Measurements from ENCODE around the gene E2F8. TPM values are rescaled to one million over a fixed set of nuclear protein-coding genes. Genes with fewer than 3 reads are reported as not detected.

Gene E2F8
- total RNA-seq, 3 donors from 2014 or later, result 0.64 TPM; not detected in 2

DNA sequence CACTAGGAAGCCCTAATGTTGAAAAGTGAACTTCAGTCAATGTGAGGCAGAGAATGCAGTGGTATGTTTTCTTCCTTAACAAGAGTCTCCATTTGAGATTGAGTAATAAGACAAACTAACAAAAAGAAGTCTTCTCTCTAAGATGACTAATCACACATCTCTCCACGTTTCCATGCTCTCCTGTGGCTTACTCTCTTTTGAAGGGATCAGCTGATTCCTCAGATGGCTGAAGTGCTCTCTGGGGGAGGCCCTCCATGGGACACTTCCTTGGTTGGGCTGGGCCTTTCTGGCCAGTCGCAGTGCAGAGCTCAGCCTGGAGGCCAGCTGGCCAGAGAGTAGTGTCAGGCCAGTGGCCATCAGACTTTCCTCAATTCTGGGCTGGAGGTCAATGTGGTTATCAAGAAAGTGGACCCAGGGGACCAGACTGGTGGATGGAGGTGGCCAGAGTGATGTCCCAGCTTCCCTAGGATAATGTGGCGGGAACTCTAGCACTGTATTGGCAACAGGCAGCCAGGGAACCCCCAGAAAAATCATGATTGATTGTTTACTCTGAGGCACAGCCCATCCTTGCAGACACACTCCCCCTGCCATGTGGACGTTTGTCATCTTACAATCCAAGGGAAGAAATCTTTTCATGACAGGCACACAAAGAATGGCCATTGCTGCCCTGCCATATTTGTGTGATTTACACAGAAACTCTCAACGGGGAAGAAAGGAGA is 53.5 kb downstream of the E2F8 start:
- no peak for DNase-seq (ENCODE audit: low spot score in 2 of 2)
- Histone ChIP-seq H3K4me1 (no peaks in the 10 kb centered on the region), H3K27me3 (no peaks in the 10 kb centered on the region), H3K27ac (no peak overlapping the region), H3K36me3 (no peaks in the 10 kb centered on the region), H3K4me3 (no peak overlapping the region), H3K9me3 (no peaks in the 10 kb centered on the region)
- TF ChIP-seq POLR2AphosphoS5 (IDR thresholded peaks at IDR 0.05), result no peak
- TF ChIP-seq POLR2A (IDR thresholded peaks at IDR 0.05), result no peak
- no peak for TF ChIP-seq CTCF (IDR thresholded peaks at IDR 0.05)
- intact Hi-C loops (cut with DNase I; ENCODE audit: low total_unique reads), result no loop called here

GRCh38 chr11:19185516-19186052 is 55.2 kb downstream of the E2F8 start:
- no peak overlapping the region for H3K27ac ChIP-seq
- intact Hi-C loops (cut with DNase I; ENCODE audit: low total_unique reads), result no loop called here
- no peaks in the 10 kb centered on the region for H3K36me3 ChIP-seq
- no peak for TF ChIP-seq CTCF (IDR thresholded peaks at IDR 0.05)
- no peak for TF ChIP-seq POLR2A (IDR thresholded peaks at IDR 0.05)
- TF ChIP-seq POLR2AphosphoS5 (IDR thresholded peaks at IDR 0.05), result no peak
- H3K4me1 ChIP-seq, result no peaks in the 10 kb centered on the region
- H3K27me3 ChIP-seq, result no peaks in the 10 kb centered on the region
- H3K9me3 ChIP-seq, result no peaks in the 10 kb centered on the region
- no peak for DNase-seq (ENCODE audit: low spot score in 2 of 2)
- H3K4me3 ChIP-seq, result no peak overlapping the region

- Histone ChIP-seq H3K27me3 (no peaks in the 10 kb centered on the region), H3K4me1 (no peaks in the 10 kb centered on the region), H3K9me3 (no peaks in the 10 kb centered on the region), H3K27ac (no peak overlapping the region), H3K36me3 (no peaks in the 10 kb centered on the region), H3K4me3 (no peak overlapping the region)
- no peak for DNase-seq (ENCODE audit: low spot score in 2 of 2)
- intact Hi-C loops (cut with DNase I; ENCODE audit: low total_unique reads), result no loop called here
- TF ChIP-seq CTCF (IDR thresholded peaks at IDR 0.05) (no peak), POLR2A (IDR thresholded peaks at IDR 0.05) (no peak), POLR2AphosphoS5 (IDR thresholded peaks at IDR 0.05) (no peak)
These were observed 55.7 kb downstream of the E2F8 start for GRCh38 chr11:19185036-19185435.

- Histone ChIP-seq H3K27ac (no peak overlapping the region), H3K9me3 (no peaks in the 10 kb centered on the region), H3K36me3 (no peaks in the 10 kb centered on the region), H3K4me3 (no peak overlapping the region), H3K4me1 (no peaks in the 10 kb centered on the region), H3K27me3 (no peaks in the 10 kb centered on the region)
- TF ChIP-seq CTCF (IDR thresholded peaks at IDR 0.05) (no peak), POLR2AphosphoS5 (IDR thresholded peaks at IDR 0.05) (no peak), POLR2A (IDR thresholded peaks at IDR 0.05) (no peak)
- intact Hi-C loops (cut with DNase I; ENCODE audit: low total_unique reads), result no loop called here
- no peak for DNase-seq (ENCODE audit: low spot score in 2 of 2)
These were observed 57.1 kb downstream of the E2F8 start for GRCh38 chr11:19183646-19184045.

GRCh38 chr11:19181531-19182261 is 59.0 kb downstream of the E2F8 start:
- TF ChIP-seq POLR2A (IDR thresholded peaks at IDR 0.05) (no peak), POLR2AphosphoS5 (IDR thresholded peaks at IDR 0.05) (no peak), CTCF (IDR thresholded peaks at IDR 0.05) (no peak)
- H3K9me3 ChIP-seq, result no peaks in the 10 kb centered on the region
- H3K4me1 ChIP-seq, result no peaks in the 10 kb centered on the region
- no peak overlapping the region for H3K27ac ChIP-seq
- DNase-seq (ENCODE audit: low spot score in 2 of 2), result no peak
- no peaks in the 10 kb centered on the region for H3K36me3 ChIP-seq
- H3K4me3 ChIP-seq, result no peak overlapping the region
- no peaks in the 10 kb centered on the region for H3K27me3 ChIP-seq
- intact Hi-C loops (cut with DNase I; ENCODE audit: low total_unique reads), result no loop called here
